Naive thymus-derived CD4-positive, alpha-beta T cell (primary cell): Measurements from ENCODE around the gene USP5. TPM values are rescaled to one million over a fixed set of nuclear protein-coding genes. Genes with fewer than 3 reads are reported as not detected.
A peak's percentile ranks its signal among the peaks of the same experiment; 100 is the strongest.

Source experiments
- ATAC-seq: fragments of 150-1000 bp; cut with Tn5 transposase; 2 replicates; pipeline ENCODE4 v1.10.0; 2021; ENCODE audit warnings: mild to moderate bottlenecking, moderate library complexity
- CTCF ChIA-PET: fragments of 350-600 bp; sonication (Branson Sonifier 250); formaldehyde crosslinking; loops from one replicate; lab custom pipeline; 2021; ENCODE audit warnings: antibody characterized with exemption; lab: Charles Lee
- POLR2A ChIA-PET: fragments of 350-600 bp; sonication (Branson Sonifier 250); formaldehyde crosslinking; loops from one replicate; lab custom pipeline; 2021; ENCODE audit warnings: antibody characterized with exemption, inconsistent platforms; lab: Charles Lee
- DNase-seq, 9 donors: peaks; one replicate each; pipeline versions ENCODE4 v3.0.0 to v3.0.0-alpha.2; 2020 to 2022; ENCODE audit warnings: mixed read lengths in 1 of 9
- H3K27ac ChIP-seq: one replicate; pipeline ENCODE4 v1.7.0; 2013; ENCODE audit warnings: mild to moderate bottlenecking, low read depth, low read length, moderate library complexity
- H3K27me3 ChIP-seq, 2 donors: one replicate each; pipeline ENCODE4 v1.7.0; 2013; ENCODE audit warnings: low read length in 2 of 2, mild to moderate bottlenecking in 2 of 2, moderate library complexity in 2 of 2; ENCODE audit not compliant: control insufficient read depth in 2 of 2, insufficient read depth in 2 of 2
- H3K36me3 ChIP-seq, 3 experiments: 1 replicate in 2 of 3; 2 replicates in 1 of 3; pipeline ENCODE4 v1.7.0; 2013; ENCODE audit warnings: low read length in 3 of 3, mild to moderate bottlenecking in 3 of 3, moderate library complexity in 1 of 3; ENCODE audit not compliant: insufficient read depth in 3 of 3, control insufficient read depth in 2 of 3
- H3K4me1 ChIP-seq, 2 donors: one replicate each; pipeline ENCODE4 v1.7.0; 2013; ENCODE audit warnings: low read length in 2 of 2, mild to moderate bottlenecking in 2 of 2, moderate library complexity in 1 of 2; ENCODE audit not compliant: control insufficient read depth in 2 of 2, insufficient read depth in 2 of 2
- H3K4me3 ChIP-seq: 2 replicates; pipeline ENCODE4 v1.7.0; 2013; ENCODE audit warnings: mild to moderate bottlenecking, low read length
- H3K9me3 ChIP-seq, 3 experiments: 1 replicate in 2 of 3; 2 replicates in 1 of 3; pipeline ENCODE4 v1.7.0; 2013; ENCODE audit warnings: low read length in 3 of 3; ENCODE audit not compliant: control insufficient read depth in 2 of 3
- H3K27ac Mint-ChIP-seq, 9 donors: one replicate each; pipeline ENCODE4 v1.8.0; 2020 to 2022; ENCODE audit warnings: mixed read lengths in 9 of 9, mild to moderate bottlenecking in 8 of 9, moderate library complexity in 5 of 9, inconsistent platforms in 2 of 9
- H3K27me3 Mint-ChIP-seq, 5 donors: one replicate each; pipeline ENCODE4 v1.8.0; 2021 to 2022; ENCODE audit warnings: mixed read lengths in 5 of 5, mild to moderate bottlenecking in 1 of 5
- H3K36me3 Mint-ChIP-seq, 5 donors: one replicate each; pipeline ENCODE4 v1.8.0; 2020 to 2022; ENCODE audit warnings: mixed read lengths in 5 of 5, mild to moderate bottlenecking in 3 of 5, inconsistent platforms in 1 of 5
- H3K4me1 Mint-ChIP-seq, 7 donors: one replicate each; pipeline ENCODE4 v1.8.0; 2020 to 2022; ENCODE audit warnings: mixed read lengths in 7 of 7, mild to moderate bottlenecking in 3 of 7, inconsistent platforms in 1 of 7
- H3K4me3 Mint-ChIP-seq, 10 donors: one replicate each; pipeline ENCODE4 v1.8.0; 2020 to 2022; ENCODE audit warnings: mild to moderate bottlenecking in 10 of 10, mixed read lengths in 10 of 10, moderate library complexity in 6 of 10, inconsistent platforms in 2 of 10
- H3K9me3 Mint-ChIP-seq, 11 donors: one replicate each; pipeline ENCODE4 v1.8.0; 2020 to 2022; ENCODE audit warnings: mixed read lengths in 11 of 11, mild to moderate bottlenecking in 4 of 11, inconsistent platforms in 1 of 11, moderate library complexity in 1 of 11
- intact Hi-C, 2 donors: fragments of 100-400 bp; cut with micrococcal nuclease; formaldehyde crosslinking; loops; one replicate each; pipeline ENCODE4 v1.15.1; 2023
- polyA plus RNA-seq, 2 donors: library from polyadenylated mRNA; unstranded; fragments of 300-500 nt; fragmentation: Illumina TruSeq; gene quantifications; one replicate each; pipeline ENCODE4 v1.2.3, GENCODE V29; 2021
- total RNA-seq, 6 experiments: library from RNA in 5 of 6; stranded (reverse) in 5 of 6; gene quantifications; 1 replicate in 5 of 6; 2 replicates in 1 of 6; pipeline ENCODE4 v1.2.3 and lab custom pipeline; 2021 to 2026

Gene USP5
- total and polyA plus RNA-seq, 7 experiments from 2014 or later = 51.9 to 134 (median 71.1) TPM

GRCh38 chr12:6852651-6853354 lies 853 bp downstream of the USP5 start:
- Mint-ChIP-seq H3K36me3 (peaks cover 7 to 23% (median 7%) of the 10 kb centered on the region in 5 donors), H3K9me3 (no peaks in the 10 kb centered on the region), H3K27ac (peak overlapping the region; percentile 89 to 99 (median 97)), H3K4me3 (peak overlapping the region; percentile 89 to 100 (median 94)), H3K27me3 (no peaks in the 10 kb centered on the region), H3K4me1 (peaks cover 18 to 36% (median 31%) of the 10 kb centered on the region in 7 donors)
- H3K36me3 ChIP-seq = peaks cover 10 to 29% (median 11%) of the 10 kb centered on the region in 3 experiments
- no peak for ATAC-seq
- peaks cover 16 to 18% of the 10 kb centered on the region in 2 donors for H3K4me1 ChIP-seq
- no peaks in the 10 kb centered on the region for H3K9me3 ChIP-seq
- peak overlapping the region; percentile 87 for H3K4me3 ChIP-seq
- intact Hi-C loops = loop anchor here (1.0 to 5.0 kb wide), 22 partner anchors 14 to 360 kb away; partner anchors contain the start of genes CHD4 (in 2 of the 2), COPS7A (in 2 of the 2), EMG1 (in 2 of the 2) and ING4 (in 2 of the 2)
- no peaks in the 10 kb centered on the region for H3K27me3 ChIP-seq
- H3K27ac ChIP-seq = peak overlapping the region; percentile 70
- CTCF ChIA-PET = interaction anchor here (0.6 to 5.3 kb wide), 11 partner anchors 12 to 499 kb away, joined by 3 to 40 read pairs (median 5); partner anchors contain the start of genes MLF2, SPSB2 and TPI1
- POLR2A ChIA-PET = interaction anchor here (0.6 to 4.4 kb wide), 29 partner anchors 8 to 1228 kb away, joined by 3 to 90 read pairs (median 9); partner anchors contain the start of genes C12orf57, CD4, COPS7A and MLF2
- DNase-seq = peak in 8 of 9 donors; percentile 38 to 73 (median 53)

- H3K4me3 ChIP-seq = no peak overlapping the region
- H3K27me3 ChIP-seq = no peaks in the 10 kb centered on the region
Observed at GRCh38 chr12:6853626-6854025, 1.7 kb downstream of the USP5 start.

GRCh38 chr12:6854036-6854435 lies 2.1 kb downstream of the USP5 start:
- intact Hi-C loops = loop anchor here in 1 of 2 donors (5.0 kb wide), 2 partner anchors 253 to 333 kb away; partner anchors contain the start of genes C1RL and PEX5
- no peak for DNase-seq
- Mint-ChIP-seq H3K36me3 (peaks cover 9 to 30% (median 11%) of the 10 kb centered on the region in 5 donors), H3K9me3 (no peaks in the 10 kb centered on the region), H3K4me1 (peaks cover 18 to 36% (median 31%) of the 10 kb centered on the region in 7 donors), H3K4me3 (peak overlapping the region in 7 of 10 donors; percentile 29 to 98 (median 92)), H3K27me3 (no peaks in the 10 kb centered on the region), H3K27ac (peak overlapping the region in 7 of 9 donors; percentile 25 to 98 (median 95))
- H3K27me3 ChIP-seq = no peaks in the 10 kb centered on the region
- no peak overlapping the region for H3K4me3 ChIP-seq
- peak overlapping the region; percentile 70 for H3K27ac ChIP-seq
- POLR2A ChIA-PET = interaction anchor here (0.6 to 4.4 kb wide), 10 partner anchors 12 to 157 kb away, joined by 3 to 90 read pairs (median 4); partner anchors contain the start of genes SPSB2 and TPI1
- peaks cover 16 to 18% of the 10 kb centered on the region in 2 donors for H3K4me1 ChIP-seq
- peaks cover 17 to 41% (median 22%) of the 10 kb centered on the region in 3 experiments for H3K36me3 ChIP-seq
- no peaks in the 10 kb centered on the region for H3K9me3 ChIP-seq
- CTCF ChIA-PET = interaction anchor here (1.1 to 5.3 kb wide), 3 partner anchors 14 to 19 kb away, joined by 5 to 40 read pairs (median 31); partner anchors contain the start of genes SPSB2 and TPI1
- ATAC-seq = no peak

More at GRCh38 chr12:6853626-6854025, 1.7 kb downstream of the USP5 start:
- ATAC-seq (no peak), DNase-seq (no peak)
- Mint-ChIP-seq H3K4me1 (peaks cover 18 to 36% (median 31%) of the 10 kb centered on the region in 7 donors), H3K27ac (peak overlapping the region; percentile 70 to 99 (median 96)), H3K4me3 (peak overlapping the region; percentile 89 to 100 (median 94)), H3K9me3 (no peaks in the 10 kb centered on the region), H3K27me3 (no peaks in the 10 kb centered on the region), H3K36me3 (peaks cover 9 to 26% (median 11%) of the 10 kb centered on the region in 5 donors)
- ChIA-PET POLR2A (interaction anchor here (0.8 to 4.4 kb wide), 17 partner anchors 12 to 164 kb away, joined by 3 to 90 read pairs (median 12); partner anchors contain the start of genes C12orf57, COPS7A, P3H3 and RNU7-1), CTCF (interaction anchor here (1.1 to 5.3 kb wide), 4 partner anchors 15 to 101 kb away, joined by 3 to 40 read pairs (median 18); partner anchors contain the start of genes MLF2, SPSB2 and TPI1)
- Histone ChIP-seq H3K36me3 (peaks cover 13 to 37% (median 18%) of the 10 kb centered on the region in 3 experiments), H3K27ac (peak overlapping the region; percentile 70), H3K4me1 (peaks cover 16 to 18% of the 10 kb centered on the region in 2 donors), H3K9me3 (no peaks in the 10 kb centered on the region)
- intact Hi-C loops = loop anchor here in 1 of 2 donors (5.0 kb wide), 2 partner anchors 254 to 334 kb away; partner anchors contain the start of genes C1RL and PEX5

GRCh38 chr12:6855322-6855721 lies 3.4 kb downstream of the USP5 start:
- ATAC-seq = no peak
- ChIA-PET CTCF (interaction anchor here (0.7 to 5.3 kb wide), 2 partner anchors 14 to 17 kb away, joined by 4 to 40 read pairs; partner anchors contain the start of gene SPSB2), POLR2A (interaction anchor here (0.7 to 2.4 kb wide), 3 partner anchors 17 to 213 kb away, joined by 3 to 8 read pairs (median 4); partner anchors contain the start of genes SPSB2 and ZNF384)
- no peak overlapping the region for H3K4me3 ChIP-seq
- peaks cover 25 to 52% (median 32%) of the 10 kb centered on the region in 3 experiments for H3K36me3 ChIP-seq
- Mint-ChIP-seq H3K4me3 (no peak overlapping the region), H3K27ac (peak overlapping the region in 1 of 9 donors; percentile 75), H3K9me3 (no peaks in the 10 kb centered on the region), H3K27me3 (no peaks in the 10 kb centered on the region), H3K4me1 (peaks cover 18 to 36% (median 29%) of the 10 kb centered on the region in 7 donors), H3K36me3 (peaks cover 9 to 35% (median 13%) of the 10 kb centered on the region in 5 donors)
- peaks cover 16 to 18% of the 10 kb centered on the region in 2 donors for H3K4me1 ChIP-seq
- intact Hi-C loops = no loop called here
- H3K27ac ChIP-seq = no peak overlapping the region
- no peak for DNase-seq
- no peaks in the 10 kb centered on the region for H3K27me3 ChIP-seq
- H3K9me3 ChIP-seq = no peaks in the 10 kb centered on the region

- CTCF ChIA-PET = interaction anchor here (2.7 kb wide), 1 partner anchor 10 kb away, joined by 14 read pairs; no protein-coding TSS in a partner anchor
- H3K36me3 Mint-ChIP-seq = peaks cover 18 to 55% (median 29%) of the 10 kb centered on the region in 5 donors
- no peaks in the 10 kb centered on the region for H3K9me3 ChIP-seq
Observed at GRCh38 chr12:6858799-6859198, 6.8 kb downstream of the USP5 start.

More at GRCh38 chr12:6858799-6859198, 6.8 kb downstream of the USP5 start:
- Mint-ChIP-seq H3K27ac (no peak overlapping the region), H3K27me3 (no peaks in the 10 kb centered on the region), H3K4me1 (peaks cover 5 to 22% (median 15%) of the 10 kb centered on the region in 7 donors), H3K4me3 (no peak overlapping the region), H3K9me3 (no peaks in the 10 kb centered on the region)
- Histone ChIP-seq H3K4me1 (peaks cover 0 to 8% of the 10 kb centered on the region in 2 donors), H3K27ac (no peak overlapping the region), H3K36me3 (peaks cover 34 to 85% (median 50%) of the 10 kb centered on the region in 3 experiments), H3K4me3 (no peak overlapping the region), H3K27me3 (no peaks in the 10 kb centered on the region)
- POLR2A ChIA-PET = interaction anchor here (0.7 to 2.4 kb wide), 4 partner anchors 10 to 85 kb away, joined by 3 to 8 read pairs (median 3); partner anchors contain the start of genes C12orf57 and RNU7-1
- intact Hi-C loops = no loop called here
- ATAC-seq (no peak), DNase-seq (no peak)
